ENCODE data around the gene SDHB. TPM values are rescaled to one million over a fixed set of nuclear protein-coding genes. Genes with fewer than 3 reads are reported as not detected.

The SDHB gene
- total RNA-seq, 3 donors from 2014 or later = 80.6 to 106 (median 97.7) TPM

DNA sequence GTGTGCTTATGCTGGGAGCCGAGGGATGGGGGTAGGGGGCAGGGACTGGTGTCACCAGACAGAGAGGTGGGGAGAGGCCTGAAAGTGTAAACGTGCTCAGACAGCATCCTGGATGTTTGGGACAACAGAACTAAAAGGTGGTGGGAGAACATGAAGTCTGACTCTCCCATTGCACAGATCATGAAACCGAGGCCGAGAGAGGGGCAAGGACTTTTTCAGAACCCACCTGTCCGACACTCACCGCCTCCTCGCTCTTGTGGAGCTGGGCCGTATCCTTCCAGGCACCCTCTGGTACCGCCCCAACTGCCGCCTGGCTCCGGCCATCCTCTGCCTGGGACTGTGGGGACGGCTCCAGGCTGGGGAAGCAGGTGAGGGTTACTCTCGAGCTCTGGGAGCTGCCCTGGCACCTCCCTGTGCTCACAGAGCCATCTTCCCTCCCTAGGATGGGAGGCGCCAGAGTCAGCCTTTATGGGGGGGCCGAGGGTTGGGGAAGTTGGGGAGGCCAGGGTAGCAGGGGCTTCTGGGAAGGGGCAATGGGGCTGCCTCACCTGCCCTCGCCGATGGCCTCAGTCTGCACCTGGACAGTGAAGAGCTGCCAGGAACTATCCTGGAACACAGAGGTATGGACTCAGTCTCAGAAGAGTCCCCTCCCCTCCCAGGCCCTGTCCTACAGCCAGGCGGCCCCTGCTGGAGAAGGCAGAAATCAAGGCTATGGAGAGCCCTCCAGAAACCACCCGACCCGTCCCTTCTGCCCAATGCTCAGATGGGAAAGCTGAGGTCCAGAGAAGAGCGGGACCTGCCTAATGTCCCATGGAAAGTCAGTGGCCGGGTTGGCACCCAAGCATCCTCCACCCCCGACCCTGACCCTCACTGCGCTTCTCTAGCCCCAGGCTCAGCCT lies 49.1 kb downstream of the SDHB start:
- TF ChIP-seq POLR2AphosphoS5 (IDR thresholded peaks at IDR 0.05) (no peak), POLR2A (IDR thresholded peaks at IDR 0.05) (no peak)
- TF ChIP-seq, protein P1, sequence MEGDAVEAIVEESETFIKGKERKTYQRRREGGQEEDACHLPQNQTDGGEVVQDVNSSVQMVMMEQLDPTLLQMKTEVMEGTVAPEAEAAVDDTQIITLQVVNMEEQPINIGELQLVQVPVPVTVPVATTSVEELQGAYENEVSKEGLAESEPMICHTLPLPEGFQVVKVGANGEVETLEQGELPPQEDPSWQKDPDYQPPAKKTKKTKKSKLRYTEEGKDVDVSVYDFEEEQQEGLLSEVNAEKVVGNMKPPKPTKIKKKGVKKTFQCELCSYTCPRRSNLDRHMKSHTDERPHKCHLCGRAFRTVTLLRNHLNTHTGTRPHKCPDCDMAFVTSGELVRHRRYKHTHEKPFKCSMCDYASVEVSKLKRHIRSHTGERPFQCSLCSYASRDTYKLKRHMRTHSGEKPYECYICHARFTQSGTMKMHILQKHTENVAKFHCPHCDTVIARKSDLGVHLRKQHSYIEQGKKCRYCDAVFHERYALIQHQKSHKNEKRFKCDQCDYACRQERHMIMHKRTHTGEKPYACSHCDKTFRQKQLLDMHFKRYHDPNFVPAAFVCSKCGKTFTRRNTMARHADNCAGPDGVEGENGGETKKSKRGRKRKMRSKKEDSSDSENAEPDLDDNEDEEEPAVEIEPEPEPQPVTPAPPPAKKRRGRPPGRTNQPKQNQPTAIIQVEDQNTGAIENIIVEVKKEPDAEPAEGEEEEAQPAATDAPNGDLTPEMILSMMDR (IDR thresholded peaks at IDR 0.05) = no peak
- Histone ChIP-seq H3K9me3 (no peaks in the 10 kb centered on the region), H3K4me1 (no peaks in the 10 kb centered on the region), H3K27me3 (no peaks in the 10 kb centered on the region), H3K4me3 (no peak overlapping the region), H3K27ac (no peak overlapping the region), H3K36me3 (no peaks in the 10 kb centered on the region)
- intact Hi-C loops (cut with DNase I; ENCODE audit: low total_unique reads) = no loop called here
- no peak for DNase-seq (ENCODE audit: low spot score in 2 of 2)

DNA sequence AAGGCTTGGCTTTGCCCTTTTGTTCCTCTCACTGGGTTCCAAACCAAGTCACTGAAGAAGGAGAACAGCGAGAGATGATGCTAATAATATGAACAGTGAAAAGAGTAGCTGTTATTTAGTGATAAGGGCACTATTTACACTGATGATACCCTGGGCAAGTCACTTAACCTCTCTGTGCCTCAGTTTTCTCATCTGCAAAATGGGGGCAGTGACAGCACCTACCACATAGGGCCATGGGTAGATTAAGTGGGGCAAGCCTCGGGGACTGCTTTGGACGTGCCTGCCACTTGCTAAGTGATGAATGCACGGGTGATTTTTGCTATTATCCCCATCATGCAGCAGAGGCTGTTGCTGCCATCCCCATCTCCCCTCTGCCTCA lies 51.3 kb downstream of the SDHB start:
- Histone ChIP-seq H3K4me1 (no peaks in the 10 kb centered on the region), H3K36me3 (no peaks in the 10 kb centered on the region), H3K9me3 (no peaks in the 10 kb centered on the region), H3K27ac (no peak overlapping the region), H3K4me3 (no peak overlapping the region), H3K27me3 (no peaks in the 10 kb centered on the region)
- intact Hi-C loops (cut with DNase I; ENCODE audit: low total_unique reads) = no loop called here
- TF ChIP-seq POLR2A (IDR thresholded peaks at IDR 0.05) (no peak), POLR2AphosphoS5 (IDR thresholded peaks at IDR 0.05) (no peak)
- TF ChIP-seq, protein P1 (IDR thresholded peaks at IDR 0.05) = no peak
- no peak for DNase-seq (ENCODE audit: low spot score in 2 of 2)

DNA sequence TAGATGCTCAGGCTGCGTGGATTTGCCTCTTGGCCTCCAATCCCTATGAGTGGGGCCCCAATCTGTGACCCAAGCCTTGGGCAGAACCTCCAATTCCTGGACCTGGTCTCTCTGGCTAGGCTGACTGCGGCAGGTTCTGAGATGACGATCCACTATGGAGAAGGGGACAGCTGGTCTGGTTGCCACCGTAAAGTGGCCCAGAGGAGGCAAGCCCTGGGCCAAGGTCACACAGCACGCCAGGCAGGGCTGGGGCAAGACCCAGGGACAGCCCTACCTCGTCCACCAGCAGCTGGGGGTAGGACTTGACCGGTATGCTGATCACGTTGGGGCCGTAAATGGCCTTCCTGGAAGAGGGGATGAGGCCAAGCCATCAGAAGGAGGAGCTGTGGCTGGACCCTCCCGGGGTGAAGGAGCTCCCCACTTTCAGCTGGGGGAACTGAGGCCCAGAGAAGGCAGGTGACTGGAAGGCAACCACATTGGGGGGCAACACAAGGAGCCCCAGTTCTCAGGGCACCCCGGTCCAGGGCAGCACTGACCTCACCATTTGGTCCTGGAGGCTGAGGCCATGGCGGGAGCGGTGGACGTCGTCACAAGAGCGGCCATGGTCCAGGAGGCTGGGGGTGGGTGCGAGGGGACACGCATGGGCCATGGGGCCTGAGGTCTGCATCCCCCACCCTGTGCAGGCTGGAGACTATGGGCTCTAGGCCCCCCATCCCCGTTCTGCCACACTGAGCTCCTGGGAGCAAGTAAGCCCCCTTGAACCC lies 51.9 kb downstream of the SDHB start:
- TF ChIP-seq, protein P1 (IDR thresholded peaks at IDR 0.05) = no peak
- TF ChIP-seq POLR2A (IDR thresholded peaks at IDR 0.05) (no peak), POLR2AphosphoS5 (IDR thresholded peaks at IDR 0.05) (no peak)
- DNase-seq (ENCODE audit: low spot score in 2 of 2) = no peak
- Histone ChIP-seq H3K4me1 (no peaks in the 10 kb centered on the region), H3K27ac (no peak overlapping the region), H3K4me3 (no peak overlapping the region), H3K36me3 (no peaks in the 10 kb centered on the region), H3K27me3 (no peaks in the 10 kb centered on the region), H3K9me3 (no peaks in the 10 kb centered on the region)
- intact Hi-C loops (cut with DNase I; ENCODE audit: low total_unique reads) = no loop called here

DNA sequence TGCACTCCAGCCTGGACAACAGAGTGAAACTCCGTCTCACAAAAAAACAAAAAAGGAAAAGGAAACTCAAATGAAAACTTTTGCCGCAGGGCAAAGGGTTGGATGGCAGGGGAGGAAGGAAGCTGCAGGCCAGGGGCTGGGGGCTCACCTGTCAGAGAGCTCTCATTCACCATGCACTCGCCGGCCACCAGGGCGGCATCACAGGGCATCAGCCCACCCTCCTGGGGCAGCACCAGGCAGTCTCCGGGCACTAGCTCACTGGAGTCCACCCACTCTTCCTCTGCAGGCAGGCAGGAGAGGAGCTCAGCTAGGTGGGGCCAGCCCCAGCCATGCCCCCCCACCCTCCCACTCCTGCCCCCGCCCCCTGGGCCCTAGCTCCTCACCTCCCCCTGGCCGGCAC lies 54.0 kb downstream of the SDHB start:
- no peaks in the 10 kb centered on the region for H3K4me1 ChIP-seq
- H3K36me3 ChIP-seq = no peaks in the 10 kb centered on the region
- intact Hi-C loops (cut with DNase I; ENCODE audit: low total_unique reads) = no loop called here
- no peak for DNase-seq (ENCODE audit: low spot score in 2 of 2)
- H3K9me3 ChIP-seq = no peaks in the 10 kb centered on the region
- TF ChIP-seq, protein P1 (IDR thresholded peaks at IDR 0.05) = no peak
- TF ChIP-seq POLR2A (IDR thresholded peaks at IDR 0.05) (no peak), POLR2AphosphoS5 (IDR thresholded peaks at IDR 0.05) (no peak)
- no peak overlapping the region for H3K4me3 ChIP-seq
- no peak overlapping the region for H3K27ac ChIP-seq
- H3K27me3 ChIP-seq = no peaks in the 10 kb centered on the region

DNA sequence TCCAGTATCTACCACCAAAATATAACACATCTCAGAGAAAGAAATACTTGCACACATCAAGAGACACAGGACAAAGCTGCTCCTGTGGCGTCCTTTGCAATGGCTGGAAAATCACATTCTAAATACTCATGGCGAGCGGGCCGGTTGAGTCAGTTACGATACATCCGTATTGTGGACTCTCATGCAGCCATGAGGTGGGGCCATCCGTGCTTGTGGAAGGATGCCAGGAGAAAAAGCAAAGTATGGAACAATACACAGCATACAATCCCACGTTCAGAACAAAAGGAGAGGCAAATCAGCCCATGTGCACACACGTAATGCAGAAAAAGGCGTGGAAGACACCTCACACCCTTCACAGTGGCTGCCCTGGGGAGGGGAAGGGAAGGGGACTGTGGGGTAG lies 55.2 kb downstream of the SDHB start:
- Histone ChIP-seq H3K27ac (no peak overlapping the region), H3K27me3 (no peaks in the 10 kb centered on the region), H3K9me3 (no peaks in the 10 kb centered on the region), H3K36me3 (no peaks in the 10 kb centered on the region), H3K4me3 (no peak overlapping the region), H3K4me1 (no peaks in the 10 kb centered on the region)
- DNase-seq (ENCODE audit: low spot score in 2 of 2) = no peak
- intact Hi-C loops (cut with DNase I; ENCODE audit: low total_unique reads) = no loop called here
- TF ChIP-seq POLR2A (IDR thresholded peaks at IDR 0.05) (no peak), POLR2AphosphoS5 (IDR thresholded peaks at IDR 0.05) (no peak)
- TF ChIP-seq, protein P1 (IDR thresholded peaks at IDR 0.05) = no peak

All from breast epithelium (tissue), 4 donors.